ENCODE measurements around the gene SLC5A5. TPM values are rescaled to one million over a fixed set of nuclear protein-coding genes. Genes with fewer than 3 reads are reported as not detected.

The SLC5A5 gene
- total RNA-seq, result not detected in 2 replicates

GRCh38 chr19:17871878-17872250, at the start of gene SLC5A5:
Gene SLC5A5, plus strand, starts transcription at chr19:17871945. Its CDS starts 375 bp downstream, at chr19:17872320.

GRCh38 chr19:17847538-17848366, 24.0 kb upstream of the SLC5A5 start, which contains the start of gene JAK3:
Gene JAK3, minus strand, starts transcription at chr19:17847982. Its CDS starts 3,565 bp downstream, at chr19:17844417.

GRCh38 chr19:17859533-17860330, 12.0 kb upstream of the SLC5A5 start, which contains the start of gene RPL18A:
Gene RPL18A, plus strand, starts transcription at chr19:17859910. Its CDS starts 47 bp downstream, at chr19:17859957.

GRCh38 chr19:17932485-17933338, 61.0 kb downstream of the SLC5A5 start, which contains the start of gene CCDC124:
Gene CCDC124, plus strand, starts transcription at chr19:17933015. Its CDS starts 3,406 bp downstream, at chr19:17936421.

Other genes with a start within 250 kb of the SLC5A5 start
- gene UNC13A, start 183.6 kb upstream of the SLC5A5 start, total RNA-seq, result 0.43 and 1.1 TPM in 2 replicates
- 34.0 and 38.6 TPM in 2 replicates for gene MAP1S, start 152.5 kb upstream of the SLC5A5 start, total RNA-seq
- gene FCHO1, start 120.5 kb upstream of the SLC5A5 start, total RNA-seq, result 0.09 and 1.9 TPM in 2 replicates
- gene B3GNT3, start 76.8 kb upstream of the SLC5A5 start, total RNA-seq, result not detected in 2 replicates
- gene INSL3, start 50.4 kb upstream of the SLC5A5 start, total RNA-seq, result not detected in 2 replicates
- gene JAK3, start 24.0 kb upstream of the SLC5A5 start, total RNA-seq, result 3.1 and 8.5 TPM in 2 replicates
- 2,158 and 3,184 TPM in 2 replicates for gene RPL18A, start 12.0 kb upstream of the SLC5A5 start, total RNA-seq
- gene CCDC124, start 61.1 kb downstream of the SLC5A5 start, total RNA-seq, result 39.5 and 51.2 TPM in 2 replicates
- 0.51 TPM in 1 of 2 replicates, not detected in the other for gene KCNN1, start 95.2 kb downstream of the SLC5A5 start, total RNA-seq
- gene ARRDC2, start 136.2 kb downstream of the SLC5A5 start, total RNA-seq, result 11.4 and 13.3 TPM in 2 replicates
- not detected in 2 replicates for gene IL12RB1, start 215.0 kb downstream of the SLC5A5 start, total RNA-seq
- 4.3 and 7.1 TPM in 2 replicates for gene MAST3, start 225.8 kb downstream of the SLC5A5 start, total RNA-seq